ENCODE results near the gene SLC35G4.
"Not testable (repeated sequence)": the region's sequence is repeated elsewhere in the genome, so short reads cannot be mapped to it uniquely, and the experiment has no call there.

SLC35G4 gene

GRCh38 chr18:11578799-11579198 is 30.6 kb upstream of the SLC35G4 start:
- H3K4me3 ChIP-seq (ENCODE audit: low read depth, low read length) = no peak overlapping the region
- no peak overlapping the region for H2AFZ ChIP-seq (ENCODE audit: low read length, unreplicated experiment)
- no peaks in the 10 kb centered on the region for H3K36me3 ChIP-seq (ENCODE audit: insufficient read depth, low read length)
- no peaks in the 10 kb centered on the region for H3K4me1 ChIP-seq (ENCODE audit: control insufficient read depth, insufficient read depth, low read length, unreplicated experiment)
- peaks cover 29% of the 10 kb centered on the region for H3K27me3 ChIP-seq (ENCODE audit: insufficient read depth, low read length)
- H3K27ac ChIP-seq (ENCODE audit: low read depth, low read length) = no peak overlapping the region
- H3K79me2 ChIP-seq (ENCODE audit: control insufficient read depth, insufficient read depth, low read length, unreplicated experiment) = no peaks in the 10 kb centered on the region

- Histone ChIP-seq H3K36me3 (ENCODE audit: insufficient read depth, low read length) (no peaks in the 10 kb centered on the region), H3K27ac (ENCODE audit: low read depth, low read length) (no peak overlapping the region), H3K27me3 (ENCODE audit: insufficient read depth, low read length) (peaks cover 25% of the 10 kb centered on the region), H3K4me3 (ENCODE audit: low read depth, low read length) (no peak overlapping the region), H3K79me2 (ENCODE audit: control insufficient read depth, insufficient read depth, low read length, unreplicated experiment) (no peaks in the 10 kb centered on the region), H2AFZ (ENCODE audit: low read length, unreplicated experiment) (no peak overlapping the region), H3K4me1 (ENCODE audit: control insufficient read depth, insufficient read depth, low read length, unreplicated experiment) (no peaks in the 10 kb centered on the region)
These were observed 29.5 kb upstream of the SLC35G4 start for GRCh38 chr18:11579916-11580315.

GRCh38 chr18:11581286-11581685 is 28.1 kb upstream of the SLC35G4 start:
- no peak overlapping the region for H2AFZ ChIP-seq (ENCODE audit: low read length, unreplicated experiment)
- no peaks in the 10 kb centered on the region for H3K4me1 ChIP-seq (ENCODE audit: control insufficient read depth, insufficient read depth, low read length, unreplicated experiment)
- H3K36me3 ChIP-seq (ENCODE audit: insufficient read depth, low read length) = no peaks in the 10 kb centered on the region
- H3K4me3 ChIP-seq (ENCODE audit: low read depth, low read length) = no peak overlapping the region
- no peaks in the 10 kb centered on the region for H3K79me2 ChIP-seq (ENCODE audit: control insufficient read depth, insufficient read depth, low read length, unreplicated experiment)
- H3K27ac ChIP-seq (ENCODE audit: low read depth, low read length) = no peak overlapping the region
- H3K27me3 ChIP-seq (ENCODE audit: insufficient read depth, low read length) = peaks cover 25% of the 10 kb centered on the region

- Histone ChIP-seq H3K27me3 (ENCODE audit: insufficient read depth, low read length) (peaks cover 39% of the 10 kb centered on the region), H3K4me1 (ENCODE audit: control insufficient read depth, insufficient read depth, low read length, unreplicated experiment) (no peaks in the 10 kb centered on the region), H3K4me3 (ENCODE audit: low read depth, low read length) (no peak overlapping the region)
These were observed 23.8 kb upstream of the SLC35G4 start for GRCh38 chr18:11585596-11585995.

GRCh38 chr18:11586896-11587295 is 22.5 kb upstream of the SLC35G4 start:
- Histone ChIP-seq H2AFZ (ENCODE audit: low read length, unreplicated experiment) (no peak overlapping the region), H3K27me3 (ENCODE audit: insufficient read depth, low read length) (peaks cover 46% of the 10 kb centered on the region), H3K79me2 (ENCODE audit: control insufficient read depth, insufficient read depth, low read length, unreplicated experiment) (no peaks in the 10 kb centered on the region), H3K4me3 (ENCODE audit: low read depth, low read length) (no peak overlapping the region), H3K4me1 (ENCODE audit: control insufficient read depth, insufficient read depth, low read length, unreplicated experiment) (no peaks in the 10 kb centered on the region), H3K27ac (ENCODE audit: low read depth, low read length) (no peak overlapping the region), H3K36me3 (ENCODE audit: insufficient read depth, low read length) (no peaks in the 10 kb centered on the region)

More at GRCh38 chr18:11585596-11585995, 23.8 kb upstream of the SLC35G4 start:
- Histone ChIP-seq H3K27ac (ENCODE audit: low read depth, low read length) (no peak overlapping the region), H2AFZ (ENCODE audit: low read length, unreplicated experiment) (no peak overlapping the region), H3K79me2 (ENCODE audit: control insufficient read depth, insufficient read depth, low read length, unreplicated experiment) (no peaks in the 10 kb centered on the region), H3K36me3 (ENCODE audit: insufficient read depth, low read length) (no peaks in the 10 kb centered on the region)

DNA sequence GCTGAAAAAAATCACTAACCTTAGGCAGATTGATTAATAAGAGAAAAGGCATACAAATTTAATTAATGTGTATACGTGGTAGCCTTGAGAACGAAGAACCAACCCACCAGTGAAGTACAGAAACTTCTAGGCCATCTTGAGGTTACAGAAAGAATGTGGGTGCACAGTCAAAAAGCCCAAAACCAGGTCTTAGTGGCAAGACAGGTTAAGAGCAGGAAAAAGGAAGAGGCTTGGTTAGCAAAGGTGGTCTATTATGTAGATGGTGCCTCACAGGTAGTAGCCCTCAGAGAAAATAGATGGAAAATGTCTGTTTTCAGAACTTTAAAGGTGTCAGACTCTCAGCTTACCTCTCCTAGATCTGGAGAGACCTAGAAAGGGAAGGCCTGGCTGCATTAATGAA is 22.0 kb upstream of the SLC35G4 start:
- H3K4me1 ChIP-seq (ENCODE audit: control insufficient read depth, insufficient read depth, low read length, unreplicated experiment) = no peaks in the 10 kb centered on the region
- no peaks in the 10 kb centered on the region for H3K36me3 ChIP-seq (ENCODE audit: insufficient read depth, low read length)
- no peaks in the 10 kb centered on the region for H3K79me2 ChIP-seq (ENCODE audit: control insufficient read depth, insufficient read depth, low read length, unreplicated experiment)
- H3K27ac ChIP-seq (ENCODE audit: low read depth, low read length) = no peak overlapping the region
- peaks cover 46% of the 10 kb centered on the region for H3K27me3 ChIP-seq (ENCODE audit: insufficient read depth, low read length)
- H3K4me3 ChIP-seq (ENCODE audit: low read depth, low read length) = no peak overlapping the region
- no peak overlapping the region for H2AFZ ChIP-seq (ENCODE audit: low read length, unreplicated experiment)

- H3K4me1 ChIP-seq (ENCODE audit: control insufficient read depth, insufficient read depth, low read length, unreplicated experiment) = no peaks in the 10 kb centered on the region
- H2AFZ ChIP-seq (ENCODE audit: low read length, unreplicated experiment) = no peak overlapping the region
- H3K27me3 ChIP-seq (ENCODE audit: insufficient read depth, low read length) = peaks cover 45% of the 10 kb centered on the region
- H3K79me2 ChIP-seq (ENCODE audit: control insufficient read depth, insufficient read depth, low read length, unreplicated experiment) = no peaks in the 10 kb centered on the region
- H3K27ac ChIP-seq (ENCODE audit: low read depth, low read length) = no peak overlapping the region
- no peak overlapping the region for H3K4me3 ChIP-seq (ENCODE audit: low read depth, low read length)
- no peaks in the 10 kb centered on the region for H3K36me3 ChIP-seq (ENCODE audit: insufficient read depth, low read length)
These were observed 21.6 kb upstream of the SLC35G4 start for GRCh38 chr18:11587846-11588245.

GRCh38 chr18:11591957-11592356 is 17.4 kb upstream of the SLC35G4 start:
- H3K36me3 ChIP-seq (ENCODE audit: insufficient read depth, low read length) = no peaks in the 10 kb centered on the region
- no peak overlapping the region for H2AFZ ChIP-seq (ENCODE audit: low read length, unreplicated experiment)
- no peak overlapping the region for H3K27ac ChIP-seq (ENCODE audit: low read depth, low read length)
- no peaks in the 10 kb centered on the region for H3K79me2 ChIP-seq (ENCODE audit: control insufficient read depth, insufficient read depth, low read length, unreplicated experiment)
- H3K4me1 ChIP-seq (ENCODE audit: control insufficient read depth, insufficient read depth, low read length, unreplicated experiment) = no peaks in the 10 kb centered on the region
- no peak overlapping the region for H3K4me3 ChIP-seq (ENCODE audit: low read depth, low read length)
- H3K27me3 ChIP-seq (ENCODE audit: insufficient read depth, low read length) = peaks cover 64% of the 10 kb centered on the region

GRCh38 chr18:11600321-11600720 is 9.1 kb upstream of the SLC35G4 start:
- H3K4me1 ChIP-seq (ENCODE audit: control insufficient read depth, insufficient read depth, low read length, unreplicated experiment) = no peaks in the 10 kb centered on the region

GRCh38 chr18:11607906-11608305 is 1.5 kb upstream of the SLC35G4 start:
- H3K27ac ChIP-seq (ENCODE audit: low read depth, low read length) = no peak overlapping the region
- no peaks in the 10 kb centered on the region for H3K4me1 ChIP-seq (ENCODE audit: control insufficient read depth, insufficient read depth, low read length, unreplicated experiment)
- H3K79me2 ChIP-seq (ENCODE audit: control insufficient read depth, insufficient read depth, low read length, unreplicated experiment) = no peaks in the 10 kb centered on the region
- H2AFZ ChIP-seq (ENCODE audit: low read length, unreplicated experiment) = no peak overlapping the region
- H3K36me3 ChIP-seq (ENCODE audit: insufficient read depth, low read length) = no peaks in the 10 kb centered on the region
- peaks cover 49% of the 10 kb centered on the region for H3K27me3 ChIP-seq (ENCODE audit: insufficient read depth, low read length)
- H3K4me3 ChIP-seq (ENCODE audit: low read depth, low read length) = no peak overlapping the region

More at GRCh38 chr18:11600321-11600720, 9.1 kb upstream of the SLC35G4 start:
- H3K79me2 ChIP-seq (ENCODE audit: control insufficient read depth, insufficient read depth, low read length, unreplicated experiment) = no peaks in the 10 kb centered on the region
- no peak overlapping the region for H2AFZ ChIP-seq (ENCODE audit: low read length, unreplicated experiment)
- H3K27ac ChIP-seq (ENCODE audit: low read depth, low read length) = no peak overlapping the region
- no peak overlapping the region for H3K4me3 ChIP-seq (ENCODE audit: low read depth, low read length)
- peaks cover 80% of the 10 kb centered on the region for H3K27me3 ChIP-seq (ENCODE audit: insufficient read depth, low read length)
- H3K36me3 ChIP-seq (ENCODE audit: insufficient read depth, low read length) = no peaks in the 10 kb centered on the region

DNA sequence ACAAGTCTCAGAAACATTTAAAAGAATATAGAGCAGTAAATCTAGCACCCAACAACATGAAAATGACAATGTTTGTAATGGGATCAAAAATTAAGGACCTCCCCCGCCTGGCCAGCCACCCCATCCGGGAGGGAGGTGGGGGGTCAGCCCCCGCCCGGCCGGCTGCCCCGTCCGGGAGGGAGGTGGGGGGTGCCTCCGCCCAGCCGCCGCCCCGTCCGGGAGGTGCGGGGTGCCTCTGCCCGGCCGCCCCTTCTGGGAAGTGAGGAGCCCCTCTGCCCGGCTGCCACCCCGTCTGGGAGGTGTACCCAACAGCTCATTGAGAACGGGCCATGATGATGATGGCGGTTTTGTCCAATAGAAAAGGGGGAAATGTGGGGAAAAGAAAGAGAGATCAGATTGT is 778 bp upstream of the SLC35G4 start:
- not testable (repeated sequence) for H3K27ac ChIP-seq (ENCODE audit: low read depth, low read length); H3K4me3 ChIP-seq (ENCODE audit: low read depth, low read length)

More for the DNA sequence above, 778 bp upstream of the SLC35G4 start:
- not testable (repeated sequence) for H2AFZ ChIP-seq (ENCODE audit: low read length, unreplicated experiment); H3K79me2 ChIP-seq (ENCODE audit: control insufficient read depth, insufficient read depth, low read length, unreplicated experiment); H3K4me1 ChIP-seq (ENCODE audit: control insufficient read depth, insufficient read depth, low read length, unreplicated experiment); H3K36me3 ChIP-seq (ENCODE audit: insufficient read depth, low read length)
- H3K27me3 ChIP-seq (ENCODE audit: insufficient read depth, low read length) = peaks cover 42% of the 10 kb centered on the region
